HG03064 (cell line): ENCODE data around the gene MLLT3.

ENCODE experiments used
- ATAC-seq: cut with Tn5 transposase; IDR thresholded peaks from one replicate; pipeline ENCODE4 v1.9.1; 2021; ENCODE audit warnings: low read depth; ENCODE audit not compliant: unreplicated experiment

MLLT3 gene

DNA sequence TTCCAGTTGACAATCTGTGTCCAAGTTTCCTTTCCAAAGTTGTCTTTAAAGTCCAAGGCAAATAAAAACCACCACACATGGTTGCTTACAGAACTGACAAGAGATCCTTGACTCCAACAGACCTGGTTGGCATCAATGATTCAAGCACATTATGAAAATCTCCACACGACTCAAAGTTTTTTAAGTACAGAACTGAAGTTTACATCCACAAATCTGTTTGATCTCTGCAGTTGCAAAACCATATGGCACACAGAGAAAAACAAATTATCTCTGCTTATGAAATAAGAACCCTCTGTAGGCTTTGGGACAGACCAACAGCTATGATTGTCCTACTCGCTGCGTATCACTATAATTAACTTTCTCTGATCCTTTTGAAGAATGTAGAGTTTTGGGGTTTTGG is 60.8 kb downstream of the MLLT3 start:
- no peak for ATAC-seq

DNA sequence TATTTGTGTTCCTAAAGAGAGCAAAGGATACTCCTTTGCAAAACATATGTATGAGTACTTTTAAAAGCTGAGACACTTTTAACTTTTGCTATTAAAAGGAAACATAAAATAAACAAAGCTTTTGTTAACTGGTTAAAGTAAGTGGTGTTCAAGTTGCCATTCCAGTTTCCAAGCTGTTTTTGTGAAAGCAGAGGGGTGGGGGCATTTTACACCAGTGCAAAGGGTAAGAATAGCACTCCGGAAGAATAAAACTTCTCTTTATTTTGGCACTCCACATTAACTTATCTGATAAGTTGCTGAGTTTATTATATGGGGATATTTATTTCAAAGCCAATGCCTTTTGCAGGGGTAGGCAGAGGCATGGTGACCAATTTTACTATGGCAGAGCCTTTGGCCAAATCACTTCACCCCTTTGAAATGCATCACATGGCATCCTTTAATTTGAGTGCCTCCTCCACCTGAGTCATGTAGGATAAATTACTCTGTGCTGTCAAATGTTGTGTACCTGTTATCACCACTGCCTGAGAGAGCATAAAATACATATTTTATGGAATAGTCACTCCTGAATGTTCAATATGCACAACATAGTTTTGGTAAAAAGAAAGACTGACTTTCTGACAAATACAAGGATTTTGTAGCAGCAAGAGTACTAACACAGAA is 62.9 kb downstream of the MLLT3 start:
- ATAC-seq: no peak

DNA sequence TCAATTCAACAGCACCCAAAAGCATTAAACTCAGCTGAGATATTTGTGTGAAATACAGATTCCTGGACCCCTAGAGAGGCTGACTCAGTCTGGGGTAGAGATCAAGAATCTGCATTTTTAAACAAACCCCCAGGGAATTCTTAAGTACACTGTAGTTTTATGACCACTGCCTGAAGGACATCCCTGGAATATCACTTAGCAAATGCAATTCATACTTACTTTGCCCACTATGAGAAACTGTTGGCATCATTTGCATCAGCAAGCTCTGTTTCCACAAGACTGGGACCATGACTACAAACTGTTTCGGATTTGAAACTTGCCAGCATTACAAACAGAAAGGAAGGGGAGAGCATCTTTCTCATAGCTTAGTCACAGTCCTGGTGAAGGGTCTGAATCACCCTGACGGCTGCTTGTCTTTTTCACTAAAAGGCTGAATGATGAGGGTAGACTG is 63.7 kb downstream of the MLLT3 start:
- ATAC-seq: no peak

DNA sequence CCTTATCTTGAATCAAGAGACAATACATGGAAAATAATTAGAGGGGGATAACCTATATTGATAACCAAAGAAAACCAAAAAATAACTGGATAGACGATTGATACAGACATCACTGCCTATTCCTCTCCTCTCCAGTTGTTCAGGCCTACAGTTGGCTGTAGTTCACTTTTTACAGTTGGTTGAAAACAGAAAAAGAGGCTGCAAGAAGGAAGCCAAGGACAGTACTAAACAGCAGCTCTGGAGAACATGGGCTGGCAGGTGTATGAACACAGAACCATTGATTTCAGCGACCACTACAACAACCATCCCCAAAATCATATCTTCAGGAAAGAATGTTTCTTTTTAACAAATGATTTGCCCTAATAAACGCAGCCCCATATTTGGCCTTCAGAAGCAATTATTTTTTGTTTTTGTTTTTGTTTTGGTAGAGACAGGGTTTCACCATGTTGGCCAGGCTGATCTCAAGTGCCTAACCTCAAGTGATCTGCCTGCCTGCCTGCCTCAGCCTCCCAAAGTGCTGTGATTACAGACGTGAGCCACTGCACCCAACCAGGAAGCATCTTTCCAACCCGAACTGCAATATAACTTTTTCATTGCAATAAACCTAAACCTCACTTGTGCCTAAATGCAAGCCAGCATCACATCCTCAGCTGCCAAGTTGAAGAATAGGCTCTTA is 64.3 kb downstream of the MLLT3 start:
- ATAC-seq: no peak

DNA sequence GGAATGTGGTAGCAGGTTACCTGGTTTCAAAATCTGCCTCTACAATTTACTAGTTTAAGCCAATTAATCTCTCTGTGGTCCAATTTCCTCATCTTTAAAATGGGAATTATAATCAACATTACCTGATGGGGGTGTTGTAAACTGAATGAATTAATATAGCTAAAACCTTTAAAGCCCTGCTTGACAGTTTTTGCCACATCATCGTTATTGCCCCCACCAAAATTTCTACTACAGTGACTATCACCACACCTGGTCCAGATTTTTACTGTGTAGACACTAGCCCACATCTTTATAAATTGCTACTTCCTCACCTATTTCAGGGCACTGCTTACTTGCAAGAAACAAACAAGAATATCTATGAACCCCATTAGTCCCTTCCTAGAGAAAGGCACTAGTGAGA is 65.0 kb downstream of the MLLT3 start:
- ATAC-seq: no peak

DNA sequence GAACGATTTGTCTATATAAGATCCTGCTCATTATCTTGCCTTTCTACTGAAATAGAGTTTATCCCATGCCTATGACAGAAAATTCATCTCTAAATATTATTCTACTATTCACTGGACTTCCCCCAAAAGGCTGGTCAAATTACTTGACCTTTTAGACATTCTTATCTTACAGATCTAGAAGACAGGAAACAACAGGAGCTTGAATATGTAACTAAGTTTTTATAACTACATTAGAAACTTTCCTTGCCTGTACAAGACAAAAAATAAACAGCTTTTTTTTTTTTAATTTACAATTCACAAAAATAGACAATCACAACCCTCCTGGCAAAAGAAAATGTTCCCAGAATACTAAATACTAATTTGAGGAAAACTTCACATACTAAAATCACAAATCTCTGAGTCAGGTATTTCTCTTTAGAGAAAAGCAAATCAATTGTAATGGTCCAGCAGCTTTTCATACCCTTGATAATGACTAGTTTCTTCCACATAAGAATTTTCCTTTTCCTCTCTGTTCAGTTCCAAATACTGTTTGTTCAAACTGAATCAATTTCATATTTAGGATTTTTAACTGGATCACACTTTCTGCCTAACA is 68.6 kb downstream of the MLLT3 start:
- no peak for ATAC-seq

DNA sequence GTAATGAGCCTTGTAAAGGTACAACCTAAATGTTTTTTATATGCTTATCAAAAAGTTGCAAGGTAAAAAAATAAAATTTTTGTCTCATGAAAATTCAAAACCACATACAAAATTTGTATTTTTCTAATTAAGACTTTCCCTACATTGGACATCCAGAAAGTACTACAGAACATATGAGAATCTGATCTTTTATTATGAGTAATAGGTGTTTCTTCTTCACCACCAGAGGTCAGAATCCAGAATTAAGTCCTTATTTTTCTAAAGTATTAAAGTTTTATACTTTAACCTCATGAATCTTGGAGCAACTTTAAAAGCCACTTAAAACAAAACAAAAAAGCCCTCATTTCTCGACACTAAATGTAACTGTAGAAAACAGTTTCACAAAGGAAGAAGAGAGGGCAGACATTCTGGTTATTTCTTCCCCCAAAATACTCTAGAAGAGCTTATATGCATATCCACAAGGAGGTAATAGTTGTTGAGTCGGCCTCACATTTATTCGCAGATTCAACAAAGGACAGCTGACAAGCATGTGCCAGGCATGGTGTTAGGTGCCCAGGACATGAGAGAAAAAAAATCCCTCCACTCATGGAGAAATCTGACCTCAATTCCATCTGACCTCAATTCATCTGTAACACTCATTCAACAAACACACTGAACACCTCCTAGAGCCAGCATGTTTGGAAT is 69.3 kb downstream of the MLLT3 start:
- no peak for ATAC-seq

DNA sequence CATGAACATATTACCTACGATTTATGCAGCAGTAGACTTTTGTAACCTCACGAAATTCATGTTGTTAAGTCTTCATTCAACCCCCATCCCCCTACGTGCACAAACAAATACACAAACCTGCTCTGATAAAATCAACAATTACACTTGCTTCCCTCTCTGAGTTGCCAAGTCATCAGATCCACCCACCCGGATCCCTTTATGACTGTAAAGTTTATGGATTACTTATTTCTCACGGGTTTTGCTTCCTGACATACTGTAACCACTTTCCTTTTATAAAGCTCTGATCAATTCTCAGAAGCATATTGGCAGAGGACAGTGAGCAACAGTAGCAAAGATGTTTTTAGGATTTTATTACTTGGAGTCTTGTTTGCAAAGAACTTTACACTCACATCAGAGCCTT is 70.5 kb downstream of the MLLT3 start:
- ATAC-seq: peak; percentile 50

DNA sequence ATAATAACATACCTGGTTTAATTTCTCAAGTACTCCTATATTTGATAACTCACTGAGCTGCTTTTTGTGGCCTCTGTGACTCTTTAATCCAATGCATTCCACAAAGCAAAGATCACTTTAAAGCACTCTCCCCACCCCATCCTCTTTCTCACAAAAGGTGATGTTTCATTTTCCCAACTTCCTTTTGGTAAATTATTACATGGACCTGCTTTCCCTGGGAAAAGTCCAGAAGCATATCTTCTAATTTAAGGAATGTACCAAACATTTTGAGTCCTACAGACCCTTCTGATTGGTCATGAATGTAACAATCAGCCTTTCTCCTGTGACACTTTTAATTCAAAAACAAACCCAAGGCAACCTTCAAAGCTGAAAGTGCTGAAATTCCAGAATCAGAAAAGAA is 71.1 kb downstream of the MLLT3 start:
- ATAC-seq: no peak

DNA sequence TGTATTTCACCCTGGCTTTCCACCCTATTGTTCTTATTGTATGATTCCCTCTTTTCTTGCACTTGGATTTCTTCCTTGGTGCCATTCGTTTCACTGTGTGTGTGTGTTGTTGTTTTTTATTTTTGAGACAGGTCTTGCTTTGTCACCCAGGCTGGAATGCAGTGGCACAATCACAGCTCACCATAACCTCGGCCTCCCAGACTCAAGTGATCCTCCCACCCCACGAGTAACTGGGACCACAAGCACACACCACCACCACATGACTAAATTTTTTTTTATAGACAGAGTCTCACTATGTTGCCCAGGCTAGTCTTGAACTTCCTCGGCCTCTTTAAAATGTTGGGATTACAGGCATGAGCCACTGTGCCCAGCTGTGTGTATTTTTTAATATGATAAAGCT is 72.0 kb downstream of the MLLT3 start:
- no peak for ATAC-seq

DNA sequence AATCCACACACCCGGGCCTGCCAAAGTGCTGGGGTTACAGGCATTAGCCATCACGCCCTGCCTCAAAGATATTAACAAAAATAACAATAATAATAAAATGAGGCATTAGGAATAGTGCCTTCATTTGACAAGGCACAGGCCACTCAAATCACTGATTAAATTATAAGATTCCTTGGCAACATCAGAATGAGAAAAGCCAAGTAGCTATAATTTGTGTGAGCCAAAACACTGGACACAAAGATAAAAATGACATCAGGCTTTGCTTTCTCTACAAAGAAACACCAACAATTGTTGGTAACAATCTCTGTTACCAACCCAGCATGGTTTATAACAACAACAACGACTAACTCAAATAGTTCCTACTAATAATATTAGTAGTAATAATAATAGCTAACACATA is 73.2 kb downstream of the MLLT3 start:
- ATAC-seq: no peak

DNA sequence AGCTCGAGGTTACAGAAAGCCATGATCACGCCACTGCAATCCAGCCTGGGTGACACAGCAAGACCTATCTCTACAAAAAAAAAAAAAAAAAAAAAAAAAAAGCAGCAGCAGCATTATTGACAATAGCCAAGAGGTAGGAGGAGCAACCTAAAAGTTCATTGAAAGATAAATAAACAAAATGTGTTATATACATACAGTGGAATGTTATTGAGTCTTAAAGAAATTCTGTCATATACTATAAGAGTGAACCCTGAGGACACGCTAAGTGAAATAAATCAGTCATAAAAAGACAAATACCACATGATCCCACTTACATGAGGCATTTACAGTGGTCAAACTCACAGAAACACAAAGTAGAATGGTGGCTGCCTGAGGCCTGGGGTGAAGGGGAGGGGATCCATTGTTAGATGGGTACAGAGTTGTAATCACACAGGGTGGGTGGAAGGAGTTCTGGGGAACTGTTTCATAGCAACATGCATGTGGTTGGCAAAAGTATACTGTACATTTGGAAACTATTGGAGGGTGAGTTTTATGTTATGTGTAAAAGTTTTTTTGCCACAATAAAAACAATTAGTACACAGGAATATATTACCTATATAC is 77.2 kb downstream of the MLLT3 start:
- no peak for ATAC-seq

DNA sequence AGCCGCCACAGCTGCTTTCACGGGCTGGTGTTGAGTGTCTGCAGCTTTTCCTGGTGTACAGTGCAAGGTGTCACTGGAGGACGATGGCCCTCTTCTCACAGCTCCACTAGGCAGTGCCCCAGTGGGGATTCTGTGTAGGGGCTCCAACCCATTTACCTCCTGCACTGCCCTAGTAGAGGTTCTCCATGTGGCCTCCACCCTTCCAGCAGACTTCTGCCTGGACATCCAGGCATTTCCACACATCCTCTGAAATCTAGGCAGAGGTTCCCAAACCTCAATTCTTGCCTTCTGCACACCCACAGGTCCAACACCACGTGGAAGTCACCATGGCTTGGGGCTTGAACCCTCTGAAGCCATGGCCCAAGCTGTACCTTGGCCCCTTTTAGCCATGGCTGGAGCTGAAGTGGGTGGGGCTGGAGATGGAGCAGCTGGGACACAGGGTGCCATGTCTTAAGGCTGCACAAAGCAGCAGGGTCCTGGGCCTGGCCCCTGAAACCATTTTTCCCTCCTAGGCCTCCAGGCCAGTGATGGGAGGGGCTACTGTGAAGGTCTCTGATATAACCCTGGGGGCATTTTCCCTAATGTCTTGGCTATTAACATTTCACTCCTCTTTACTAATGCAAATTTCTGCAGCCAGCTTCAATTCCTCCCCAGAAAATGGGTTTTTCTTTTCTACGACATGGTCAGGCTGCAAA is 82.0 kb downstream of the MLLT3 start:
- ATAC-seq: no peak

DNA sequence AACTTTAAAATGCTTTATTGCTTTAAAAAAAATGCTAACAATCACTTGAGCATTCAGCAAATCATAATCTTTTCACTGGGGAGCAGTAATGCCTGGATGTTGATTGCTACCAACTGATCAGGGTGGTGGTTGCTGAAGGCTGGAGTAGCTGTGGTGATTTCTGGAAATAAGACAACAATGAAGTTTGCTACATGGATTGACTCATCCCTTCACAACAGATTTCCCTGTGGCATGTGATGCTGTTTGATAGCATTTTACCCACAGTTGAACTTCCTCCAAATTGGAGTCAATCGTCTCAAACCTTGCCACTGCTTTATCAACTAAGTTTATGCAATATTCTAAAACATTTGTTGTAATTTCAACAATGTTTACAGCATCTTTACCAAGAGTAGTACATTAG is 83.3 kb downstream of the MLLT3 start:
- ATAC-seq: no peak

DNA sequence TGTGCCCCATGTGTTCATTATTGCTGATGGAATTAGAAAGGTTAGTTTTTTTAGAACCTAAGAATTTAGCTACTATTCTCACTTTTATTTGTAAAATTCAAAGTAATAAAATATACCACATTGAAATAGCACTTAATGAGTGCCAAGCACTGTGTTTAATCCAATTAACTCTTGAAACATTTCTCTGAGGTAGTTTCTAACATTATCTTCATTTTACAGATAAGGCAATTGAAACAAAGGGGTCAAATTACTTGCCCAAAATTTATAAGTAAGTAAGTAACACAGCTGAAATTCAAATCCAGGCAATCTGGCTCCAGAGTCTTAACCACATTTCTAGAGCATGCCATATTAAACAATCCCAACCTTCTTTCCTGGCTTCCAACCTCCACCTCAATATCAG is 84.2 kb downstream of the MLLT3 start:
- no peak for ATAC-seq

DNA sequence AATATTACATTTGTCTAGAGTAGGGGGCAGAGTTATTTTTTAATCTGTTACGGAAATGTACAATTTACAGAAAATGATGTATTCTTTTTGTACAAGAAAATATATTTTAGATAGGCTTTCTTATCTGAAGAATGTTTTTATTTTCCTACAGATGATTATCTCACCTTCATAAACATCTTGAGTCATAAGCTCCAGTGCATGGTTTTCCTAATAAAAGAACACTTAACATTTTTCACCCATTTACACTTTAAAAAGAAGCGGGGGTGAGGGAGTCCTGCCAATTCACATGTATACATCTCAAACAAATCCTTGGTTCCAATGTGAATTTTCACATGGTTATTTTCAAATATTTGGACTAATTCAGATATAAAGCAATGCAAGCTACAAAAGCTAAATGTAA is 85.0 kb downstream of the MLLT3 start:
- ATAC-seq: no peak

DNA sequence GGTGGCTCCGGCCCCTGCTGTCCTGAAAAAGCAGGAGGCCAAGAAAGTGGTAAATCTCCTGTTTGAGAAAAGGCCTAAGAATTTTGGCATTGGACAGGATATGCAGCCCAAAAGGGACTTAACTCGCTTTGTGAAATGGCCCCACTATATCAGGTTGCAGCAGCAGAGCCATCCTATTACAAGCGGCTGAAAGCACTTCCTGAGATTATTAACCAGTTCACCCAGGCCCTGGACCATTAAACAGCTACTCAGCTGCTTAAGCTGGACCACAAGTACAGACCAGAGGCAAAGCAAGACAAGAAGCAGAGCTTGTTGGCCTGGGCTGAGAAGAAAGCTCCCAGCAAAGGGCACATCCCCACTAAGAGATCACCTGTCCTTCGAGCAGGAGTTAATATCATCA is 89.7 kb downstream of the MLLT3 start:
- no peak for ATAC-seq

DNA sequence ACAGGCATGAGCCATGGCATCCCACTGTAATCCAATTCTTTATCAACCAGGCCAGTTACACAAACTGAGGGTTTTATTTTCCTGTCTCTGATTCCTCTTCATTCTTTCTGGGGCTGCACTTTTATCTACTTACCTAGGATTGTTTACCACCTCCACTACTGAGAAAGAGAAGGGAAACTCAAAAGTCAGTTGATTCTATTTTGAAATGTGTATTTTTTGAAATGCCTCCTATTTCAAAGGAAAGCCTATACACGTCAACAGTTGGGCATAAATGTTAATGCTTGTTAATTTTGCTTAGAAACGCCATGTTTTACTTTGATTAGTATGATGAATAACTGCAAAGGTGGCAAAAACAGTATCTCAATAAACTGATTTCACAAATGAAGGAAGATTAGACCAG is 92.5 kb downstream of the MLLT3 start:
- ATAC-seq: no peak

DNA sequence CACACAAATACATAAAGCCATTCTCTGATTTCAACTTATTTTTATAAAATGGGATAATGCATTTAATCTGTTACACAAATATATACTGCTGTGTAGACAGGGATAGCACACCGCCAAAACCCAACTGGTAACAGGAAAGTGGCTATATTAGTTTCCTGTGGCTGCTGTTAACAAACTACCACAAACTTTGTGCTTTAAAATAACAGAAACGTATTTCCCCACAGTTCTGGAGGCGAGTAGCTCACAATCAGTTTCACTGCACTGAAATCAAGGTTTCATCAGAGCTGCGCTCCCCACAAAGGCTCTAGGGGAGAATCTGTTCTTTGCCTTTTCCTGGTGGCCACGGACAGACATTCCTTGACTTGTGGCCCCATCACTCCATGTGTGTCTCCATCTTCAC is 94.0 kb downstream of the MLLT3 start:
- ATAC-seq: no peak

DNA sequence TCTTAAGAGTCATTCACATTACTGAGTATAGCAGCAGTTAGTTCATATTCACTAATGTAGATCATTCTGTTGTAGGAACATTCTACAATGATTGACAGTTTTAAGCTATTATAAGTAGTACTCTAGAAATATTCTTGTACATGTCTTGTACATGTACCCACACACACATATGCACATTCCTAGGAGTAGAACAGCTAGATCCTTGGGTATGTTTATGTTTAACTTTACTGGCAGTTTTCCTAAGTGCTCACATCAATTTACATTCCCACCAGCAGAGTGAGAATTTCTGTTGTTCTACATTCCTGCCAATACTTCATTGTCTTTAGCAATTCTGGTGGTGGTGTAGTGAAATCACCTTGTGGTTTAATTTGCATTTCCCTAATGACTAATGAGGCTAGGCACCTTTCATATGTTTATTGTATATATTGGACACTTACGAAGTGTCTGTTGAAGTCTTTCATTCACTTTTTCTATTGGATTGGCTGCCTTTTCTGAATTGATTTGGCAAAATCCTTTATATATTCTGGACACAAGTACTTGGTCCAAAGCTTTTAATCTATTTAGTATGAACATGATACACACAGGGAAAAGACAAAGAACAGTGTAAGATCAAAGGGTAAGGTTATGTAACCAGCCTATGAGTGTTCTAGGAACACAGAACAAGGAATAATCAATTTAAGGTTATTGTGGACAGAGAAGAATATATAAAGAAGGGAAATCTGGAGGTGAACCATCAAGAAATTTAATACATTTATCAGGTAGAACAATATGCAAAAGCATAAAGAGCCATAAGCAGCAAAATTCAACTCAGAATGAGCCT is 95.6 kb downstream of the MLLT3 start:
- peak; percentile 75 for ATAC-seq
